ENCODE measurements around the gene RETREG2. TPM values are rescaled to one million over a fixed set of nuclear protein-coding genes. Genes with fewer than 3 reads are reported as not detected.

The RETREG2 gene
- total and polyA plus RNA-seq, 2 experiments from 2014 or later = 20.7 to 120 TPM

DNA sequence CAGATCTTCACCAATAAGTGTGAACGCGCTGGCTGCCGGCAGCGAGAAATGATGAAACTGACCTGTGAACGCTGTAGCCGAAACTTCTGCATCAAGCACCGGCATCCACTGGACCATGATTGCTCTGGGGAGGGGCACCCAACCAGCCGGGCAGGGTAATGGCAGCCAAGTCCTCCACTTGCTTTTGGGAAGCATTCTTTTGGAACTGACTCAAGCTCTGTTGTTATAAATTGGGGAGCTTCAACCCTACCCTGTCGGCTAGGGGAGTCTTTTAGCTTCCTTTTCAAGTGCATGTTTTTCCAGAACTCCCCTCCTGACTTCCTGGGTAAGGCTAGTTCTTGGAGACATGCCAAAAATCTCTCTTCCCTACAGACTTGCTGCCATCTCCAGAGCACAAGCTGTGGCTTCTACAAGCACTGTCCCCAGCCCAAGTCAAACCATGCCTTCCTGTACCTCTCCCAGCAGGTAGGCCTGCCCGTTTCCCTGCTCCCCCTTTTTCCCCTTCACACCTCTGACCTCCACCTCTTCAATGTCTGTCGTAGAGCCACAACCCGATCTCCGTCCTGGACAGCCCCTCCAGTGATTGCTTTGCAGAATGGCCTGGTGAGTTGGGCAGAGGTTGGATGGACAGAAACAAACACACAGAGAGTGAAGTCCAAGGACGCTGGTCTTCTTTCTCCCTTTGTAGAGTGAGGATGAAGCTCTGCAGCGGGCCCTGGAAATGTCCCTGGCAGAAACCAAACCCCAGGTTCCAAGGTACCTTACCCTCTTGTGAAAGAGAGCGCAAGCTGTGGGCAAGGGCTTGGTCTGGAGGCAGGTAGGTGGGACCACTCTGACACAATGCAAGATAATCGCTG lies 30.0 kb downstream of the RETREG2 start:
- 0 out of 2 replicates have a peak, but pooled peaks cover 3% of the 10 kb centered on the region for H3K79me2 ChIP-seq (ENCODE audit: insufficient read depth)
- H3F3A ChIP-seq (ENCODE audit: insufficient read depth) = peaks cover 17% of the 10 kb centered on the region
- no peaks in the 10 kb centered on the region for H3K9me3 ChIP-seq (ENCODE audit: low read depth)
- H4K20me1 ChIP-seq (ENCODE audit: insufficient read depth) = no peaks in the 10 kb centered on the region
- peak; percentile 30 for DNase-seq
- 88 to 90% methylated on average over 17 of the region's 17 CpGs for WGBS, 2 experiments (ENCODE audit: low coverage in 1 of 2, low lambda C conversion rate in 2 of 2, missing lambda C conversion rate in 2 of 2)
- TF ChIP-seq EZH2phosphoT487 (IDR thresholded peaks at IDR 0.05; ENCODE audit: insufficient read depth, low read depth) = no peak
- no peak for TF ChIP-seq EZH2 (IDR thresholded peaks at IDR 0.05; ENCODE audit: insufficient read depth, poor library complexity, severe bottlenecking)
- H3K4me3 ChIP-seq = peak overlapping the region; percentile 78
- H3K9ac ChIP-seq = peak overlapping the region; percentile 77
- H3K4me2 ChIP-seq (ENCODE audit: unreplicated experiment) = peak overlapping the region; percentile 93
- peaks cover 11% of the 10 kb centered on the region; the same call in 1 of the 2 replicates for H3K4me1 ChIP-seq (ENCODE audit: insufficient read depth)
- in situ Hi-C loops (cut with MboI) = no loop called here
- no peak overlapping the region for H2AFZ ChIP-seq
- H3K36me3 ChIP-seq (ENCODE audit: low read depth) = no peaks in the 10 kb centered on the region
- peak overlapping the region; percentile 69 for H3K27ac ChIP-seq
- H3K9me2 ChIP-seq (ENCODE audit: insufficient read depth) = no peaks in the 10 kb centered on the region
- no peaks in the 10 kb centered on the region for H3K27me3 ChIP-seq (replicated peaks; ENCODE audit: insufficient read depth)

GRCh38 chr2:219209236-219210195 lies 31.4 kb downstream of the RETREG2 start:
- in situ Hi-C loops (cut with MboI) = no loop called here
- Histone ChIP-seq H3K9me2 (ENCODE audit: insufficient read depth) (no peaks in the 10 kb centered on the region), H3K9ac (no peak overlapping the region), H3K4me3 (no peak overlapping the region), H3K27ac (no peak overlapping the region), H3K36me3 (ENCODE audit: low read depth) (no peaks in the 10 kb centered on the region), H2AFZ (no peak overlapping the region), H4K20me1 (ENCODE audit: insufficient read depth) (no peaks in the 10 kb centered on the region), H3F3A (ENCODE audit: insufficient read depth) (peaks cover 17% of the 10 kb centered on the region), H3K9me3 (ENCODE audit: low read depth) (no peaks in the 10 kb centered on the region), H3K27me3 (replicated peaks; ENCODE audit: insufficient read depth) (no peaks in the 10 kb centered on the region), H3K4me1 (ENCODE audit: insufficient read depth) (peaks cover 11% of the 10 kb centered on the region; the same call in 1 of the 2 replicates), H3K4me2 (ENCODE audit: unreplicated experiment) (no peak overlapping the region), H3K79me2 (ENCODE audit: insufficient read depth) (0 out of 2 replicates have a peak, but pooled peaks cover 3% of the 10 kb centered on the region)
- DNase-seq = no peak
- 78 to 84% methylated on average over 18 of the region's 18 CpGs for WGBS, 2 experiments (ENCODE audit: low coverage in 1 of 2, low lambda C conversion rate in 2 of 2, missing lambda C conversion rate in 2 of 2)
- TF ChIP-seq EZH2 (IDR thresholded peaks at IDR 0.05; ENCODE audit: insufficient read depth, poor library complexity, severe bottlenecking) (no peak), EZH2phosphoT487 (IDR thresholded peaks at IDR 0.05; ENCODE audit: insufficient read depth, low read depth) (no peak)

- Histone ChIP-seq H4K20me1 (ENCODE audit: insufficient read depth) (no peaks in the 10 kb centered on the region), H3K4me3 (no peak overlapping the region), H3K27me3 (replicated peaks; ENCODE audit: insufficient read depth) (no peaks in the 10 kb centered on the region), H3K27ac (no peak overlapping the region), H3F3A (ENCODE audit: insufficient read depth) (peaks cover 17% of the 10 kb centered on the region), H3K9me2 (ENCODE audit: insufficient read depth) (no peaks in the 10 kb centered on the region), H3K79me2 (ENCODE audit: insufficient read depth) (0 out of 2 replicates have a peak, but pooled peaks cover 3% of the 10 kb centered on the region), H3K9me3 (ENCODE audit: low read depth) (no peaks in the 10 kb centered on the region), H2AFZ (no peak overlapping the region), H3K4me1 (ENCODE audit: insufficient read depth) (peaks cover 11% of the 10 kb centered on the region; the same call in 1 of the 2 replicates), H3K9ac (no peak overlapping the region), H3K4me2 (ENCODE audit: unreplicated experiment) (no peak overlapping the region), H3K36me3 (ENCODE audit: low read depth) (no peaks in the 10 kb centered on the region)
- no peak for DNase-seq
- in situ Hi-C loops (cut with MboI) = no loop called here
- WGBS, 2 experiments (ENCODE audit: low coverage in 1 of 2, low lambda C conversion rate in 2 of 2, missing lambda C conversion rate in 2 of 2) = 94 to 96% methylated on average over 19 to 24 of the region's 24 CpGs
- TF ChIP-seq EZH2 (IDR thresholded peaks at IDR 0.05; ENCODE audit: insufficient read depth, poor library complexity, severe bottlenecking) (no peak), EZH2phosphoT487 (IDR thresholded peaks at IDR 0.05; ENCODE audit: insufficient read depth, low read depth) (no peak)
These were observed 32.3 kb downstream of the RETREG2 start for GRCh38 chr2:219210196-219210885.

Measured in GM23248 (cell line).